ENCODE data around the gene CYYR1.

The CYYR1 gene

DNA sequence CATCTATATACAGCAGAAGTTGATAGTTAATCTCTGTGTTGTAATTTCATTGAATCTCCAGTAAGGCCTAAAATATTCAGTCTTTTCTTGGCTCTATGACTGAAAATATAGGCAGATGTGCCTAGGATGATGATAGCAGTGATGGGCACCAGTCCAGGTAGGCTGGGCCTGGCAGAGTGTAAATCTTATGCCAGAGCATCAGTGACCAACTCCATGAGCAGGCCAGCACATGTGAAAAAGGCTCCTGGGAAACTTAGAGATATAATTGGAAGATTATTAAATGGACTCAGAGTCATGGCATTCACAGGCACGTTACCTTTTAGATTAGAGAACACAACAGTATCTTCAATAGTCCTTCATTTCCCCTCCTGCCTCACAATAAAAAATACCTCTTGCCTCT is 20.7 kb upstream of the CYYR1 start:
- TF ChIP-seq ZFX (IDR thresholded peaks at IDR 0.05; ENCODE audit: borderline replicate concordance), result no peak
- TF ChIP-seq, protein P1, sequence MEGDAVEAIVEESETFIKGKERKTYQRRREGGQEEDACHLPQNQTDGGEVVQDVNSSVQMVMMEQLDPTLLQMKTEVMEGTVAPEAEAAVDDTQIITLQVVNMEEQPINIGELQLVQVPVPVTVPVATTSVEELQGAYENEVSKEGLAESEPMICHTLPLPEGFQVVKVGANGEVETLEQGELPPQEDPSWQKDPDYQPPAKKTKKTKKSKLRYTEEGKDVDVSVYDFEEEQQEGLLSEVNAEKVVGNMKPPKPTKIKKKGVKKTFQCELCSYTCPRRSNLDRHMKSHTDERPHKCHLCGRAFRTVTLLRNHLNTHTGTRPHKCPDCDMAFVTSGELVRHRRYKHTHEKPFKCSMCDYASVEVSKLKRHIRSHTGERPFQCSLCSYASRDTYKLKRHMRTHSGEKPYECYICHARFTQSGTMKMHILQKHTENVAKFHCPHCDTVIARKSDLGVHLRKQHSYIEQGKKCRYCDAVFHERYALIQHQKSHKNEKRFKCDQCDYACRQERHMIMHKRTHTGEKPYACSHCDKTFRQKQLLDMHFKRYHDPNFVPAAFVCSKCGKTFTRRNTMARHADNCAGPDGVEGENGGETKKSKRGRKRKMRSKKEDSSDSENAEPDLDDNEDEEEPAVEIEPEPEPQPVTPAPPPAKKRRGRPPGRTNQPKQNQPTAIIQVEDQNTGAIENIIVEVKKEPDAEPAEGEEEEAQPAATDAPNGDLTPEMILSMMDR (IDR thresholded peaks at IDR 0.05), result no peak
- H3K27ac ChIP-seq, result no peak overlapping the region

DNA sequence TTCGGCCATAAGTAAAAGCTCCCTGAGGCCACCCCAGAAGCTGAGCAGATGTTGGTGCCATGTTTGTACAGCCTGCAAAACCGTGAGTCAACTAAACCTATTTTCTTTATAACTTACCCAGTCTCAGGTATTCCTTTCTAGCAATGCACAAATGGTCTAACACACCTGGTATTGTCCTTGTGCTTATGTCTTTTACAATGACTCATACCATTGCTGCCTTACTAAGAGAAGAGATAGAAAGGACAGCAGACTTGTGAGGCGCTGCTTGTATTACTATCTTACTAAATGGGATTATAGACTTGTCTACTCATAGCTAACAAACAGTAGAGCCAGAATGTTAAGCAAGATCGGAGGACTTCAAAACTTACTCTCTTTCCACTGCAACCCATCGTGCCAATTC is 18.5 kb upstream of the CYYR1 start:
- TF ChIP-seq, protein P1 (IDR thresholded peaks at IDR 0.05), result no peak
- no peak for TF ChIP-seq ZFX (IDR thresholded peaks at IDR 0.05; ENCODE audit: borderline replicate concordance)
- no peak overlapping the region for H3K27ac ChIP-seq

DNA sequence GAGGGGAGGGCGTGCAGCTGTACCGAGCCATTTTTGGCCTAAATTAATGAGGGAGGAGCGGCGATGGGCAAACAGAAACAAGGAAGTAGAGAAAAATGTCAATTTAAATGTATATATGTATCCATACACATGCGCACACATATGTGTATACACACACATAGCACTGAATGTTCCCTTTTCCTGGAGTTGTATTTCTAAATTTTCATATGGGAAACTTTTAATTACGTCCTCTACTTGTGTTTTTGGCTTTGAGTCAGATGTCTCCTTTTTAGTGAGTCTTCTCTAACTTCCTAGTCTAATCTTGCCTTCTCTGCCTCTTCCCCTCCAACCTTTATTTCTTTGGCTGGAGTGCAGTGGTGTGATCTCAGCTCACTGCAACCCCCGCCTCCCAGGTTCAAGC is 15.4 kb upstream of the CYYR1 start:
- H3K27ac ChIP-seq, result no peak overlapping the region
- TF ChIP-seq, protein P1 (IDR thresholded peaks at IDR 0.05), result no peak
- TF ChIP-seq ZFX (IDR thresholded peaks at IDR 0.05; ENCODE audit: borderline replicate concordance), result no peak

DNA sequence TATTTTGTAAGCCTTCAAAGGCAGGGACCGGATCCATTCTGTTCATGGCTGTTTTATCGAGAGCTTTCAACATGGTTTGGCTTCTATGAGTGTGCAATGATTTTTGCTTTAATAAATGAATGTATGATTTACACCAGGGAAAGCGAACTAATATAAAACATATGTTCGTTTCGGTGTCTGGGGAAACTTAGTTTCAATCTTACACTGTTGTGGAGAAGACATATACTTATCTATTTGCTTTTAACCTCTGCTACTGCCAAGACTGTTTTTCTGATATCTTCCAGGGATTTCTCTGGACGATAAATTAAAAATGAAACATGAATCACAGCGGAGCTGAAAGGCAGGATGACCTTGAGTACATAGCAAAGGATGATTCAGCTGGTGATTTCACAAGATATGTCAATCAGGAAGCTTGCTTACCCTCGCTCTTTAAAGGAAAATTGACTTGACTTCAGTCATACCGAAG is 14.7 kb upstream of the CYYR1 start:
- no peak overlapping the region for H3K27ac ChIP-seq
- TF ChIP-seq ZFX (IDR thresholded peaks at IDR 0.05; ENCODE audit: borderline replicate concordance), result no peak
- TF ChIP-seq, protein P1 (IDR thresholded peaks at IDR 0.05), result no peak

DNA sequence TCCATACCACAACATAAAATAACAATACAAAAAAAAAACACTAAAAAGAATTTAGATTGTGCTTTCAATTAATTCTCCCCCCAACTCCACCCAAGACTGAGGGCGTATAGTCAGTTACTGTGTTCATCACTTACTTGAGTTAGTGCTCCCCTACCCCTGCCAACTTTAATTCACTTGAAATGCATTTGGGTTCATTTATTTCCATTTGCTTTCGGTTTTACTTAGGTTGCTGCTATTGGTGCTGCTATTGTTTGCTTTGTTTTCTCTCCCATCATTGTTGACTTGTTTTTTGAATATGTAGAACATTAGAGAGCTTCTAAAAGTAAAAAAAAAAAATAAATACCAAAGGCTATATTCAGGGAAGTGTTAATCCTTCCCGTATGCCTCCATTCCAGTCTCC is 10.7 kb upstream of the CYYR1 start:
- H3K27ac ChIP-seq, result no peak overlapping the region
- TF ChIP-seq, protein P1 (IDR thresholded peaks at IDR 0.05), result no peak

DNA sequence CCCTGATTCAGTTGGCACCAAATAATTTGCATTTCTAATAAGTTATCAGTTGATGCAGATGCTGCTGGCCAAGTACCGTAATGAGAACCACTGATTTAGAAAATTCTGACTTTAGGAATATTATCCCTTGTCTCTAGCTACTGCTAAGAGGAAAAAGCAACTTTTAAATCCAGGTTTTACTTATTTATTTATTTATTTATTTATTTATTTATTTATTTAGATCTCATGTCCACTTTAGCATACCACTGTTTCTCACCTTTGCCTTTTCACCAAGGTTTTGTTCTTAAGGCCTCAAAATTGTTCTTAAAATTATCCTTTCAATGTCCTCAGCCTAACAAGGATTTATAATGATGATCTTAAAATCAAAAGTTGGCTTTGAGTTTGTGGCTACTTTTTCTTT is 8.7 kb upstream of the CYYR1 start:
- H3K27ac ChIP-seq, result no peak overlapping the region
- TF ChIP-seq ZFX (IDR thresholded peaks at IDR 0.05; ENCODE audit: borderline replicate concordance), result no peak
- TF ChIP-seq, protein P1 (IDR thresholded peaks at IDR 0.05), result no peak

DNA sequence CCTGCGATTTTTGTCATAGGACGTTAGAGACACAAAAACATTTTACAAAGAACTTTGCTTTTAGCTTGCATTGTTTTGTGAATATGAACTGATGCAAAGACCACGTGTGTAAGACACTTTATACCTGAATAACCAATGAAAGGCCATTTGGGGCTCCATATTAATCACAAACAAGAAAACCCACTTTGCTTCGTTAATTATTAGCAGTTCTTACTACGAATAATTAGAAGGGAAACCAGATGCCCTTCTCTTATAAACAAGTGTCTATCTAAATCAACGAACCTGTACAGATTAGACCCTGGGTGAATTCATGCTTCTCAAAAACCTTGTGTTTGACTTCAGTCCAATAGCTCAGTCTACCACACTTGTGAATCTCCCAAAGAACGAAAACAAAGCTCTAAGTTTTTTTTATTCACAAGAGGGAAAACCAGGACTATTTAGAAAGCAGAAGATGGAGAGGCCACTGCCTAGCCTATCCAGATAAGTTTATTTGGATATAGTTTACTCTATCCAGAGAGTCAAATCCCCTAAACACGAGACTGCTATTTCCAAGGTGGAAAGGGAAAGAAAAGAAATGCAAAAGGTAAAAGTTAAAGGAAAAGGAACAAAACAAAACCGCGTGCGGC is 897 bp downstream of the CYYR1 start:
- no peak overlapping the region for H3K27ac ChIP-seq
- TF ChIP-seq, protein P1 (IDR thresholded peaks at IDR 0.05), result no peak
- no peak for TF ChIP-seq ZFX (IDR thresholded peaks at IDR 0.05; ENCODE audit: borderline replicate concordance)
